HAP-1 (cell line): Measurements from ENCODE around the gene SRRM2.
A peak's percentile ranks its signal among the peaks of the same experiment; 100 is the strongest.

ENCODE experiments used
- DNase-seq, 2 experiments: peaks; one replicate each; pipeline ENCODE4 v3.0.0-alpha.2; 2016 to 2020; ENCODE audit warnings: low spot score in 2 of 2
- H3K27me3 ChIP-seq: fragments of 250-450 bp; sonication (Bioruptor Pico); 2 replicates; pipeline ENCODE4 v1.5.1; 2020; ENCODE audit warnings: low read depth, mild to moderate bottlenecking, moderate library complexity
- H3K36me3 ChIP-seq: fragments of 250-450 bp; sonication (Bioruptor Pico); replicated peaks from 2 replicates; pipeline ENCODE4 v1.5.1; 2020; ENCODE audit warnings: mild to moderate bottlenecking
- H3K4me1 ChIP-seq: fragments of 250-450 bp; sonication (Bioruptor Pico); 2 replicates; pipeline ENCODE4 v1.5.1; 2020; ENCODE audit warnings: mild to moderate bottlenecking
- H3K4me3 ChIP-seq: fragments of 250-450 bp; sonication (Bioruptor Pico); 2 replicates; pipeline ENCODE4 v1.5.1; 2020; ENCODE audit warnings: mild to moderate bottlenecking, moderate library complexity
- H3K9me3 ChIP-seq: fragments of 250-450 bp; sonication (Bioruptor Pico); 2 replicates; pipeline ENCODE4 v1.5.1; 2020; ENCODE audit warnings: mild to moderate bottlenecking, moderate library complexity
- in situ Hi-C: fragments of 300-500 bp; cut with MboI; formaldehyde crosslinking; loops from 3 replicates; pipeline ENCODE4 v1.14.3; 2020; ENCODE audit warnings: low sequenced_read_pairs, inconsistent platforms, mixed read lengths

SRRM2 gene

DNA sequence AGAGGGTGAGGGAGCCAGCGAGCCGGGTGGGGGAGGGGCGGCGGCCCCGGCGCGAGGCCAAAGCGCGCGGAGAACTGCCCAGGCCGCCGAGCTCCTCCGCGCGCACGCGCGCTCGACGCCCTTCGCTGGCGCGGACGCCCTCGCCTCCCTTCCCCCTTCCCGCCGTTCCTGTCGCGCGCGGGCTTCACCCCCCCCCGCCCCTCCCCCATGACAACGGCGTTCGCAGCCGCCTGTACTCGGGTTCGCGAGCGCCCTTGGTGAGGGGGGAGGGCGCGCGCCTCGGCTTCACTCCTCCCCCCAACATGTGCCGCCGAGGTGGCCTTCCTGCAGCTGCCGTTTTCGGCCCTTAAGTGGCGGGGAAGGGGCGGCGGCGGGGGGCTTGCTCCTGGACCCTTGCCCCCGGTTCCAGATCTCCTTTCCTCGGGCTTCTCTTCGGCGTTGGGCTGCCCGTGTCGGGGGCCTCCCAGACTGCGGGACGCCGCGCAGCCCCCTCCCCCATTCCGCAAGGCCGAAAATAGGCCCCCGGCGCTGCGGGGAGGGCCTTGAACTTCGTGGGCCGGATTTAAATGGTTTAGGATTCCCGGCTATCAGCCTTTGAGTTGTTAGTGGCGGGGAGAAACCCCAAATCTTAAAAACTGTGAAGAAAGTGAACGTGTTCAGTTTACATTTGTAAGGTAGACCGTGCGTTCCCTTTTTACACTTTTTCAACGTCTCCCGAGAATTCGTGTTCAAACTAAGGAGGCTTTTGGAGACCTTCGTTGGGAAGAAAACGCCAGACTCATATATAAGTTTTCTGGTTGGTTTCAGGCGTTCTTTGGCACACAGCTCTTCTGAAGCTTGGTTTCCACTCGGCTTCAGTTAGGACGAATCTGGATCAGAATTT is 653 bp downstream of the SRRM2 start:
- in situ Hi-C loops: no loop called here
- Histone ChIP-seq H3K4me1 (peaks cover 17% of the 10 kb centered on the region), H3K27me3 (0 out of 2 replicates have a peak, but pooled peaks cover 3% of the 10 kb centered on the region), H3K4me3 (peak overlapping the region; percentile 96), H3K9me3 (no peaks in the 10 kb centered on the region), H3K36me3 (peaks cover 42% of the 10 kb centered on the region)
- DNase-seq: peak; percentile 65 to 83

DNA sequence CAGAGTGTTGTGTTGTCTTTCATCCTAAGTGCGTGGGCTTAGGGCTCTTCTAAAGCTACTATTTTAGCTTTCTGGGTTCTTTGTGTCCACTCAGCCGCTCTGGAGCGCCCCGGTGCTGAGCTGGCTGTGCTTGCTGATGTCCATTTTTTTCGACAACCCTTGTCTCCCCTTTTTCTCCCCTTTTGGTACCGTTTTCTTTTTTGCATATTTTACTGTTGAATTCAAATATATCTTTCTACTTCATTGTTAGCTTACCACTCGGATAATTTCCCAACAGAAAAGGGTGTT is 1.2 kb downstream of the SRRM2 start:
- in situ Hi-C loops: no loop called here
- DNase-seq: no peak
- H3K4me3 ChIP-seq: peak overlapping the region; percentile 96
- H3K36me3 ChIP-seq: peaks cover 48% of the 10 kb centered on the region
- no peaks in the 10 kb centered on the region for H3K9me3 ChIP-seq
- 0 out of 2 replicates have a peak, but pooled peaks cover 3% of the 10 kb centered on the region for H3K27me3 ChIP-seq
- peaks cover 17% of the 10 kb centered on the region for H3K4me1 ChIP-seq

DNA sequence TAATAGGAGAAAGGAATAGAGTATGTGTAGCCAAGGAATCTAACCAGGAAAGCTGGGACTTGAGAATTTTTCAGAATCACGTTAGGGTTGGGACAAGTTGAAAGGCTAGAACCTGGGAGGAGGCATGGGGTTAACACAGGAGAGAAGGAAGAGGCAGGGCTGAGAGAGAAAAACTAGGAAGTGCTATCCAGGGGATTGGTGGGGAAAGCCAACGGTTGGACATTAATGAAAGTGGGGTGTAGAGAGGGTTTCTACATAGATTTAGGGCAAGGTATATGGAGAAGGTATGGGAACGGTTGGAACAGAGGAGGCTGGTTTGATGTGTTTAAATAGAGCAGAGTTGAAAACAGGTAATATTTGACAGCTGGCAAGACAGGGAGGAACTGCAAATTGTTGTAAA is 2.7 kb downstream of the SRRM2 start:
- in situ Hi-C loops: no loop called here
- H3K4me3 ChIP-seq: peak overlapping the region; percentile 96; the same call in 1 of the 2 replicates
- peaks cover 17% of the 10 kb centered on the region for H3K4me1 ChIP-seq
- H3K9me3 ChIP-seq: no peaks in the 10 kb centered on the region
- H3K36me3 ChIP-seq: peaks cover 63% of the 10 kb centered on the region
- 0 out of 2 replicates have a peak, but pooled peaks cover 3% of the 10 kb centered on the region for H3K27me3 ChIP-seq
- no peak for DNase-seq

DNA sequence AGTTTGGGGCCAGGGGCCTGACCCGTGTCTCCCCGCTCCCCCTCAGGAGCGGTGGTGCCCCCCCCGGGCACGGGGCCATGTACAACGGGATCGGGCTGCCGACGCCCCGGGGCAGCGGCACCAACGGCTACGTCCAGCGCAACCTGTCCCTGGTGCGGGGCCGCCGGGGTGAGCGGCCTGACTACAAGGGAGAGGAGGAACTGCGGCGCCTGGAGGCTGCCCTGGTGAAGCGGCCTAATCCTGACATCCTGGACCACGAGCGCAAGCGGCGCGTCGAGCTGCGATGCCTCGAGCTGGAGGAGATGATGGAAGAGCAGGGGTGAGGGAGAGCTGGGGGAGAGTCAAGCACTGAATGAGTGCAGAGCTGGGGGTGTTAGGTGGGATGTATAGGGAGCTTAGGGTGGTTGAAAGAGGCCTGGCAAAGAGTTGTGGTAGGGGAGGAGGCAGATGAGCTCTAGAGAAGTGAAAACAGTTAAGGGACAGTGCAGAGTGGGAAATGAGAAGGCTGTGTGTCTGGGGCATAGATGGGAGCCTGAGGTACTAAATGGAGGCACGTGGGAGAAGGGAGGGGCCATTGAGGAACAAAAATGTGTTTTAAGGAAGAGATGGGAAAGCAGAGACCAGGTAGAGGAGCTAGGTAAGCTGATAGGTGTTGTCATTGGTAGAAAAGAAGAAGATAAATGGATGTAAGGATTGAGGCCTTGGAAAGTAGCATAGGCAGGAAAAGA is 4.0 kb downstream of the SRRM2 start:
- Histone ChIP-seq H3K27me3 (0 out of 2 replicates have a peak, but pooled peaks cover 3% of the 10 kb centered on the region), H3K4me1 (peaks cover 9% of the 10 kb centered on the region), H3K9me3 (no peaks in the 10 kb centered on the region), H3K36me3 (peaks cover 76% of the 10 kb centered on the region), H3K4me3 (no peak overlapping the region)
- in situ Hi-C loops: no loop called here
- DNase-seq: no peak

DNA sequence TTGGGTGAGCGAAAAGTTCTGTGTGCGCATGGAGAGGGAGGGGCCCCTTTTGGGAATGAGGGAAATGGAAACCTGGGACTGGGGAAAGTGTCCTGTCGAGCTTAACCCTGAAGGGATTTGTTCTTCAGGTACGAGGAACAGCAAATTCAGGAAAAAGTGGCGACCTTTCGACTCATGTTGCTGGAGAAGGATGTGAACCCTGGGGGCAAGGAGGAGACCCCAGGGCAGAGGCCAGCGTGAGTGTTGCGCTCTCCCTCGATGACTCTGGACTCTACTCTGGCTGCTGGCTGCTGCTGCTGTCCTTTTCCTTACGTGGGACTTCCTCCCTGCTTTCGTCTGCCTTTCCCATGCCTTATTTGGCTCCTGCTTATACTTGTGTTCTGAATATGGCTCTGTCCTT is 4.9 kb downstream of the SRRM2 start:
- Histone ChIP-seq H3K4me3 (no peak overlapping the region), H3K9me3 (no peaks in the 10 kb centered on the region), H3K4me1 (peaks cover 3% of the 10 kb centered on the region; the same call in 1 of the 2 replicates), H3K36me3 (peaks cover 85% of the 10 kb centered on the region), H3K27me3 (0 out of 2 replicates have a peak, but pooled peaks cover 3% of the 10 kb centered on the region)
- DNase-seq: no peak
- in situ Hi-C loops: no loop called here

DNA sequence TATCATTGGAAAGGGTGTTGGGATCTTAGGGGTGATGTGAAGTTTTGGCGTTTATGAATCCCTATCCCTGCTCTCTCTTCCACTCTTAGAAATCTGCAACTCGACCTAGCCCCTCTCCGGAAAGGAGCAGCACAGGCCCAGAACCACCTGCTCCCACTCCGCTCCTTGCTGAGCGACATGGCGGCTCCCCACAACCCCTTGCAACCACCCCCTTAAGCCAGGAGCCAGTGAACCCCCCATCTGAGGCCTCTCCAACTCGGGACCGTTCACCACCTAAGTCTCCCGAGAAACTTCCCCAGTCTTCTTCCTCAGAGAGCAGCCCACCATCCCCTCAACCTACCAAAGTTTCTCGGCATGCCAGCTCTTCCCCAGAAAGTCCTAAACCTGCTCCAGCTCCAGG is 9.0 kb downstream of the SRRM2 start:
- in situ Hi-C loops: no loop called here
- no peaks in the 10 kb centered on the region for H3K27me3 ChIP-seq
- H3K4me1 ChIP-seq: no peaks in the 10 kb centered on the region
- no peak overlapping the region for H3K4me3 ChIP-seq
- H3K9me3 ChIP-seq: no peaks in the 10 kb centered on the region
- H3K36me3 ChIP-seq: peaks cover 100% of the 10 kb centered on the region
- no peak for DNase-seq

DNA sequence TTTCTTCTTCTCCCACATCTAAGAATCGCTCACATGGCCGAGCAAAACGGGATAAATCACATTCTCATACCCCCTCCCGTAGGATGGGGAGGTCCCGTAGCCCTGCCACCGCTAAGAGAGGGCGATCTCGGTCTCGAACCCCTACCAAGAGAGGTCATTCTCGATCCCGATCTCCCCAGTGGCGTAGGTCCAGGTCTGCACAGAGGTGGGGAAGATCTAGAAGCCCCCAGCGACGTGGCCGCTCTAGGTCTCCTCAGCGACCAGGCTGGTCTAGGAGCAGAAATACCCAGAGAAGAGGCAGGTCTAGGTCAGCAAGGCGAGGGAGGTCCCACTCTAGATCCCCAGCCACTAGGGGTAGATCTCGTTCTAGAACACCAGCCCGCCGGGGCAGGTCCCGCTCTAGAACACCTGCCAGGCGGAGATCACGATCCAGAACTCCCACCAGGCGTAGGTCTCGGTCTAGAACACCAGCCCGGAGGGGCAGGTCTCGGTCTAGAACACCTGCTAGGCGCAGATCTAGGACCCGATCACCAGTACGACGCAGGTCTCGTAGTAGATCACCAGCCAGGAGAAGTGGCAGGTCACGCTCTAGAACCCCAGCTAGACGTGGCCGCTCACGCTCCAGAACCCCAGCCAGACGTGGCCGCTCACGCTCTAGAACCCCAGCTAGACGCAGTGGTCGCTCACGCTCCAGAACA is 9.6 kb downstream of the SRRM2 start:
- in situ Hi-C loops: no loop called here

DNA sequence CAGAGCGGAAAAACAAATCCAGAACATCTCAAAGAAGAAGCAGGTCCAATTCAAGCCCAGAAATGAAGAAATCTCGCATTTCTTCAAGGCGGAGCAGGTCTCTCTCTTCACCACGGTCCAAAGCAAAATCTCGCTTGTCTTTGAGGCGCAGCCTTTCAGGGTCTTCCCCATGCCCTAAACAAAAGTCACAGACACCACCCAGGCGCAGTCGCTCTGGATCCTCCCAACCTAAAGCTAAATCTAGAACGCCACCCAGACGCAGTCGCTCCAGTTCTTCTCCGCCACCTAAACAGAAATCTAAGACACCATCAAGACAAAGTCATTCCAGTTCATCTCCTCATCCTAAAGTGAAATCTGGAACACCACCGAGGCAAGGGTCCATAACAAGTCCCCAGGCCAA is 10.3 kb downstream of the SRRM2 start:
- Histone ChIP-seq H3K4me1 (no peaks in the 10 kb centered on the region), H3K36me3 (peaks cover 100% of the 10 kb centered on the region), H3K9me3 (no peaks in the 10 kb centered on the region), H3K27me3 (no peaks in the 10 kb centered on the region), H3K4me3 (no peak overlapping the region)
- in situ Hi-C loops: no loop called here
- DNase-seq: no peak

More for the DNA sequence above, 9.6 kb downstream of the SRRM2 start:
- Histone ChIP-seq H3K4me1 (no peaks in the 10 kb centered on the region), H3K36me3 (peaks cover 100% of the 10 kb centered on the region), H3K27me3 (no peaks in the 10 kb centered on the region), H3K4me3 (no peak overlapping the region), H3K9me3 (no peaks in the 10 kb centered on the region)
- DNase-seq: no peak

DNA sequence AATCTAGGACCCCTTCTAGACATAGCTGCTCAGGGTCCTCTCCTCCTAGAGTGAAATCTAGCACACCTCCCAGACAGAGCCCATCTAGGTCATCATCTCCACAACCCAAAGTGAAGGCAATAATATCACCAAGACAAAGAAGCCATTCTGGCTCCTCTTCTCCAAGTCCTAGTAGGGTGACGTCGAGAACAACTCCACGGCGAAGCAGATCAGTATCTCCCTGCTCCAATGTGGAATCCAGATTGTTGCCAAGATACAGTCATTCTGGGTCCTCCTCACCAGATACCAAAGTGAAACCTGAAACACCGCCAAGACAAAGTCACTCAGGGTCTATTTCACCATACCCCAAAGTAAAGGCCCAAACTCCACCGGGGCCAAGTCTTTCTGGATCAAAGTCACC is 10.7 kb downstream of the SRRM2 start:
- in situ Hi-C loops: no loop called here

DNA sequence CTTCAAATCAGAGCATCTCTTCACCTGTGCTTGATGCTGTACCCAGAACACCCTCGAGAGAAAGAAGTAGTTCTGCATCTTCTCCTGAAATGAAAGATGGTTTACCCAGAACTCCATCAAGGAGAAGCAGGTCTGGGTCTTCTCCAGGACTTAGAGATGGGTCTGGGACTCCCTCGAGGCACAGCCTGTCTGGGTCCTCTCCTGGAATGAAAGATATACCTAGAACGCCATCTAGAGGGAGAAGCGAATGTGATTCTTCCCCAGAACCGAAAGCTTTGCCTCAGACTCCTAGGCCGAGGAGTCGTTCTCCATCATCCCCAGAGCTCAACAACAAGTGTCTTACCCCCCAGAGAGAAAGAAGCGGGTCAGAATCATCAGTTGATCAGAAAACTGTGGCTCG is 12.3 kb downstream of the SRRM2 start:
- no peaks in the 10 kb centered on the region for H3K27me3 ChIP-seq
- H3K4me1 ChIP-seq: no peaks in the 10 kb centered on the region
- H3K36me3 ChIP-seq: peaks cover 100% of the 10 kb centered on the region
- H3K9me3 ChIP-seq: no peaks in the 10 kb centered on the region
- H3K4me3 ChIP-seq: no peak overlapping the region
- DNase-seq: no peak
- in situ Hi-C loops: no loop called here

More for the DNA sequence above, 10.7 kb downstream of the SRRM2 start:
- Histone ChIP-seq H3K4me3 (no peak overlapping the region), H3K4me1 (no peaks in the 10 kb centered on the region), H3K9me3 (no peaks in the 10 kb centered on the region), H3K36me3 (peaks cover 100% of the 10 kb centered on the region), H3K27me3 (no peaks in the 10 kb centered on the region)
- no peak for DNase-seq

DNA sequence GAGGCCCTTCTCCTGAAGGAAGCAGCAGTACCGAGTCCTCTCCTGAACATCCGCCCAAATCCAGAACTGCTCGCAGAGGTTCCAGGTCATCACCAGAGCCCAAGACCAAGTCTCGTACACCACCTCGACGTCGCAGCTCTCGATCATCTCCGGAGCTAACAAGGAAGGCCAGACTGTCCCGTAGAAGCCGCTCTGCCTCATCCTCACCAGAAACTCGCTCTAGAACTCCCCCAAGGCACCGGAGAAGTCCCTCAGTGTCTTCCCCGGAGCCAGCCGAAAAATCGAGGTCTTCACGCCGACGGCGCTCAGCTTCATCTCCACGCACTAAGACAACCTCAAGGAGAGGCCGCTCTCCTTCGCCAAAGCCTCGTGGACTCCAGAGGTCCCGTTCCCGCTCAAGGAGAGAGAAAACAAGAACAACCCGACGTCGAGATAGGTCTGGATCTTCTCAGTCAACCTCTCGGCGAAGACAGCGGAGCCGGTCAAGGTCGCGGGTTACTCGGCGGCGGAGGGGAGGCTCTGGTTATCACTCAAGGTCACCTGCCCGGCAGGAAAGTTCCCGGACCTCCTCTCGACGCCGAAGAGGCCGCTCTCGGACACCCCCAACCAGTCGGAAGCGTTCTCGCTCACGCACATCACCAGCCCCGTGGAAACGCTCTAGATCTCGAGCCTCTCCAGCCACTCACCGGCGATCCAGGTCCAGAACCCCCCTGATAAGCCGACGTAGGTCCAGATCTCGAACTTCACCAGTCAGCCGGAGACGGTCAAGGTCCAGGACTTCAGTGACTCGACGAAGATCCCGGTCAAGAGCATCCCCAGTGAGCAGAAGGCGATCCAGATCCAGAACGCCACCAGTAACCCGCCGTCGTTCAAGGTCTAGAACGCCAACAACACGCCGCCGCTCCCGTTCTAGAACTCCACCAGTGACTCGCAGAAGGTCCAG is 13.3 kb downstream of the SRRM2 start:
- in situ Hi-C loops: no loop called here
- H3K4me1 ChIP-seq: no peaks in the 10 kb centered on the region
- DNase-seq: no peak

DNA sequence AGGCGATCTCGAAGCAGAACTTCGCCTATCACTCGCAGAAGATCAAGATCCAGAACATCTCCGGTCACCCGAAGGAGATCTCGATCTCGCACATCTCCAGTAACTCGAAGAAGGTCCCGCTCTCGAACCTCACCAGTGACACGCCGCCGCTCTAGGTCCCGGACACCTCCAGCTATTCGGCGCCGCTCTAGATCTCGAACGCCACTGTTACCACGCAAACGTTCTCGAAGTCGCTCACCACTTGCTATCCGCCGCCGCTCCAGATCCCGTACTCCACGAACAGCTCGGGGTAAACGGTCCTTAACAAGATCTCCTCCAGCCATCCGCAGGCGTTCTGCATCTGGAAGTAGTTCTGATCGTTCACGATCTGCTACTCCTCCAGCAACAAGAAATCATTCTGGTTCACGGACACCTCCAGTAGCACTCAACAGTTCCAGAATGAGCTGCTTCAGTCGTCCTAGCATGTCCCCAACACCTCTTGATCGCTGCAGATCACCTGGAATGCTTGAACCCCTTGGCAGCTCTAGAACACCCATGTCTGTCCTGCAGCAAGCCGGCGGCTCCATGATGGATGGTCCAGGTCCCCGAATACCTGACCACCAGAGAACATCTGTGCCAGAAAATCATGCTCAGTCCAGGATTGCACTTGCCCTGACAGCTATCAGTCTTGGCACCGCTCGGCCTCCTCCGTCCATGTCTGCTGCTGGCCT is 14.1 kb downstream of the SRRM2 start:
- Histone ChIP-seq H3K4me1 (no peaks in the 10 kb centered on the region), H3K27me3 (no peaks in the 10 kb centered on the region), H3K9me3 (no peaks in the 10 kb centered on the region), H3K4me3 (no peak overlapping the region), H3K36me3 (peaks cover 99% of the 10 kb centered on the region)
- no peak for DNase-seq
- in situ Hi-C loops: no loop called here

More for the DNA sequence above, 13.3 kb downstream of the SRRM2 start:
- Histone ChIP-seq H3K9me3 (no peaks in the 10 kb centered on the region), H3K36me3 (peaks cover 100% of the 10 kb centered on the region), H3K4me3 (no peak overlapping the region), H3K27me3 (no peaks in the 10 kb centered on the region)
